H9 (cell line): ENCODE results near the gene TRPC6. TPM values are rescaled to one million over a fixed set of nuclear protein-coding genes. Genes with fewer than 3 reads are reported as not detected.

ENCODE experiments used
- DNase-seq: peaks from one replicate; pipeline ENCODE4 v3.0.0-alpha.2; 2017
- H2AFZ ChIP-seq: one replicate; pipeline ENCODE4 v1.6.1; 2013; ENCODE audit warnings: mild to moderate bottlenecking, low read length, control low read depth, moderate library complexity
- H2AK5ac ChIP-seq: 2 replicates; pipeline ENCODE4 v1.6.1; 2013; ENCODE audit warnings: low read length, control low read depth, mixed read lengths; ENCODE audit not compliant: insufficient read length
- H2BK120ac ChIP-seq: one replicate; pipeline ENCODE4 v1.6.1; 2013; ENCODE audit warnings: low read depth, mild to moderate bottlenecking, low read length, control low read depth, inconsistent platforms; ENCODE audit not compliant: poor library complexity, severe bottlenecking
- H2BK12ac ChIP-seq: 2 replicates; pipeline ENCODE4 v1.6.1; 2013; ENCODE audit warnings: low read length, control low read depth, mixed read lengths, low read depth; ENCODE audit not compliant: insufficient read length
- H2BK15ac ChIP-seq: 2 replicates; pipeline ENCODE4 v1.6.1; 2013; ENCODE audit warnings: low read depth, low read length, control low read depth
- H2BK20ac ChIP-seq: one replicate; pipeline ENCODE4 v1.6.1; 2013; ENCODE audit warnings: low read depth, mild to moderate bottlenecking, low read length, control low read depth, inconsistent platforms; ENCODE audit not compliant: poor library complexity, severe bottlenecking
- H2BK5ac ChIP-seq: 2 replicates; pipeline ENCODE4 v1.6.1; 2013; ENCODE audit warnings: low read length, control low read depth, mixed read lengths; ENCODE audit not compliant: insufficient read length
- H3K14ac ChIP-seq: 2 replicates; pipeline ENCODE4 v1.6.1; 2013; ENCODE audit warnings: low read length, control low read depth; ENCODE audit not compliant: insufficient read depth
- H3K18ac ChIP-seq: 2 replicates; pipeline ENCODE4 v1.6.1; 2013; ENCODE audit warnings: low read depth, mild to moderate bottlenecking, mixed read lengths, low read length, control low read depth; ENCODE audit not compliant: insufficient read length
- H3K23ac ChIP-seq: 2 replicates; pipeline ENCODE4 v1.6.1; 2013; ENCODE audit warnings: low read length, control low read depth, mixed read lengths, low read depth; ENCODE audit not compliant: insufficient read length
- H3K23me2 ChIP-seq: 2 replicates; pipeline ENCODE4 v1.6.1; 2013; ENCODE audit warnings: low read depth, mild to moderate bottlenecking, mixed read lengths, low read length, control low read depth; ENCODE audit not compliant: insufficient read length, poor library complexity, severe bottlenecking
- H3K27ac ChIP-seq: 2 replicates; pipeline ENCODE4 v1.5.1; 2013; ENCODE audit warnings: low read length, control low read depth, mixed read lengths, low read depth; ENCODE audit not compliant: insufficient read length
- H3K27me3 ChIP-seq: 2 replicates; pipeline ENCODE4 v1.6.1; 2013; ENCODE audit warnings: low read length, control low read depth, inconsistent platforms; ENCODE audit not compliant: insufficient read depth
- H3K4ac ChIP-seq: 2 replicates; pipeline ENCODE4 v1.6.1; 2013; ENCODE audit warnings: low read depth, mild to moderate bottlenecking, control low read depth, inconsistent platforms, low read length, moderate library complexity
- H3K4me1 ChIP-seq: 2 replicates; pipeline ENCODE4 v1.6.1; 2013; ENCODE audit warnings: low read length, control low read depth, inconsistent platforms; ENCODE audit not compliant: insufficient read depth
- H3K4me2 ChIP-seq: 2 replicates; pipeline ENCODE4 v1.6.1; 2013; ENCODE audit warnings: low read length, control low read depth, mixed read lengths; ENCODE audit not compliant: insufficient read length, insufficient read depth
- H3K56ac ChIP-seq: 2 replicates; pipeline ENCODE4 v1.6.1; 2013; ENCODE audit warnings: low read depth, mild to moderate bottlenecking, mixed read lengths, low read length, control low read depth; ENCODE audit not compliant: insufficient read length
- H3K79me1 ChIP-seq: 2 replicates; pipeline ENCODE4 v1.6.1; 2013; ENCODE audit warnings: low read depth, mild to moderate bottlenecking, moderate library complexity, low read length, control low read depth, inconsistent platforms; ENCODE audit not compliant: insufficient read depth, poor library complexity, severe bottlenecking
- H3K79me2 ChIP-seq: 2 replicates; pipeline ENCODE4 v1.6.1; 2013; ENCODE audit warnings: low read length, control low read depth, inconsistent platforms; ENCODE audit not compliant: insufficient read depth
- H3K9ac ChIP-seq: 2 replicates; pipeline ENCODE4 v1.6.1; 2013; ENCODE audit warnings: low read length, control low read depth, mixed read lengths; ENCODE audit not compliant: insufficient read length; ENCODE audit errors: extremely low read depth
- H3K9me3 ChIP-seq: one replicate; pipeline ENCODE4 v1.6.1; 2013; ENCODE audit warnings: low read depth, low read length, inconsistent platforms; ENCODE audit not compliant: control insufficient read depth
- H3T11ph ChIP-seq: one replicate; pipeline ENCODE4 v1.6.1; 2013; ENCODE audit warnings: mild to moderate bottlenecking, low read length, control low read depth, inconsistent platforms
- H4K20me1 ChIP-seq: one replicate; pipeline ENCODE4 v1.6.1; 2013; ENCODE audit not compliant: control insufficient read depth, insufficient read length, insufficient read depth
- H4K5ac ChIP-seq: 2 replicates; pipeline ENCODE4 v1.6.1; 2013; ENCODE audit warnings: low read depth, mild to moderate bottlenecking, mixed read lengths, low read length, control low read depth; ENCODE audit not compliant: insufficient read length
- H4K8ac ChIP-seq: replicated peaks from 2 replicates; pipeline ENCODE4 v1.6.1; 2013; ENCODE audit warnings: low read length, control low read depth, mixed read lengths, low read depth; ENCODE audit not compliant: insufficient read length
- H4K91ac ChIP-seq: 2 replicates; pipeline ENCODE4 v1.6.1; 2013; ENCODE audit warnings: low read depth, mild to moderate bottlenecking, moderate library complexity, mixed read lengths, low read length, control low read depth; ENCODE audit not compliant: insufficient read length
- H3K27ac Mint-ChIP-seq, 3 experiments: 2 replicates in 2 of 3; 3 replicates in 1 of 3; pipeline ENCODE4 v1.8.0; 2020 to 2021; ENCODE audit warnings: mixed read lengths in 3 of 3, mild to moderate bottlenecking in 1 of 3, moderate library complexity in 1 of 3
- H3K27me3 Mint-ChIP-seq: 2 replicates; pipeline ENCODE4 v1.8.0; 2021; ENCODE audit warnings: low read depth, mild to moderate bottlenecking, moderate library complexity, mixed read lengths
- H3K36me3 Mint-ChIP-seq, 3 experiments: 2 replicates in 2 of 3; 3 replicates in 1 of 3; pipeline ENCODE4 v1.8.0; 2020 to 2021; ENCODE audit warnings: low read depth in 3 of 3, mixed read lengths in 3 of 3; ENCODE audit not compliant: insufficient read depth in 1 of 3
- H3K4me1 Mint-ChIP-seq, 2 experiments: 2 replicates each; pipeline ENCODE4 v1.8.0; 2020; ENCODE audit warnings: mixed read lengths in 2 of 2
- H3K4me3 Mint-ChIP-seq, 2 experiments: 2 replicates in 1 of 2; 3 replicates in 1 of 2; pipeline ENCODE4 v1.8.0; 2020 to 2021; ENCODE audit warnings: mild to moderate bottlenecking in 2 of 2, mixed read lengths in 2 of 2, moderate library complexity in 1 of 2
- H3K9me3 Mint-ChIP-seq, 2 experiments: 2 replicates in 1 of 2; 3 replicates in 1 of 2; pipeline ENCODE4 v1.8.0; 2020; ENCODE audit warnings: mild to moderate bottlenecking in 2 of 2, mixed read lengths in 2 of 2, moderate library complexity in 1 of 2
- WGBS: extraction: QIAGEN DNeasy Blood & Tissue Kit; methylation state at CpG from one replicate; pipeline ENCODE4 v1.1.7; 2013; ENCODE audit warnings: missing lambda C conversion rate, low lambda C conversion rate, mixed read lengths; ENCODE audit not compliant: insufficient read length; ENCODE audit errors: extremely low coverage; 5-methylcytosine and 5-hydroxymethylcytosine counted together
- total RNA-seq: library from RNA; stranded (reverse); gene quantifications from 2 replicates; pipeline ENCODE4 v1.2.1, GENCODE V29; 2021
- TF ChIP-seq, protein P1 (sequence below): fragments of 200-600 bp; sonication (generic); conservative IDR thresholded peaks from 3 replicates; pipeline ENCODE4 v1.8.0; 2021; ENCODE audit warnings: antibody characterized with exemption, mild to moderate bottlenecking

TRPC6 gene
- total RNA-seq, 1 experiment from 2014 or later, result 14.4 TPM

DNA sequence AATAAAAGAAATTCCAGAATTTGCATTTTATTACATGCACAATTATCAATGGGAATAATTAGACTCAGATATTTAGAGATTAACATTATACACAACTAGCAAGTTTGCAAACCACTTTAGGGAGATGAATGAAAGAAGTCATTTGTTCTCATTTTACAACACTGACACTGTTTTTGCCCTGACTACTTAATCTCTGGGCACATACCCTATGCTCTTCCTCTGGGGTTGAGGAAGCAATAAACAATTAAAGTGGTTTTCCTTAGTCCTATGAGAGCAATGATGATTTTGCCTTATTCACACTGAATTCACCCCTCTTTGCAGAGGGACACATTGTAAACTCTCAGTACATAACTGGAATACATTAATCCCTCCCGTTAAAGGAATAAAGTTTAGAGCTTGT lies 72.7 kb downstream of the TRPC6 start:
- Histone ChIP-seq H3K18ac (no peak overlapping the region), H3K23ac (no peak overlapping the region), H2BK15ac (no peak overlapping the region), H2BK120ac (no peak overlapping the region), H2BK5ac (no peak overlapping the region), H2BK12ac (no peak overlapping the region), H3K27me3 (no peaks in the 10 kb centered on the region), H3K56ac (no peak overlapping the region), H2BK20ac (no peak overlapping the region), H3K9ac (no peak overlapping the region), H2AFZ (no peak overlapping the region), H4K8ac (no peak overlapping the region), H3K79me1 (no peaks in the 10 kb centered on the region), H4K91ac (no peak overlapping the region), H3K23me2 (no peaks in the 10 kb centered on the region), H3K14ac (no peak overlapping the region), H3K79me2 (no peaks in the 10 kb centered on the region), H3K9me3 (no peaks in the 10 kb centered on the region), H3K4me2 (no peak overlapping the region), H4K5ac (no peak overlapping the region), H3T11ph (no peak overlapping the region), H3K4ac (no peak overlapping the region), H3K4me1 (no peaks in the 10 kb centered on the region), H3K27ac (no peak overlapping the region), H4K20me1 (no peaks in the 10 kb centered on the region), H2AK5ac (no peak overlapping the region)
- no peaks in the 10 kb centered on the region for H3K27me3 Mint-ChIP-seq
- H3K4me3 Mint-ChIP-seq, result no peak overlapping the region
- WGBS, result no CpG with 5 or more reads among the region's 1 CpG
- H3K4me1 Mint-ChIP-seq, result peaks cover 24 to 34% of the 10 kb centered on the region in 2 experiments
- TF ChIP-seq, protein P1, sequence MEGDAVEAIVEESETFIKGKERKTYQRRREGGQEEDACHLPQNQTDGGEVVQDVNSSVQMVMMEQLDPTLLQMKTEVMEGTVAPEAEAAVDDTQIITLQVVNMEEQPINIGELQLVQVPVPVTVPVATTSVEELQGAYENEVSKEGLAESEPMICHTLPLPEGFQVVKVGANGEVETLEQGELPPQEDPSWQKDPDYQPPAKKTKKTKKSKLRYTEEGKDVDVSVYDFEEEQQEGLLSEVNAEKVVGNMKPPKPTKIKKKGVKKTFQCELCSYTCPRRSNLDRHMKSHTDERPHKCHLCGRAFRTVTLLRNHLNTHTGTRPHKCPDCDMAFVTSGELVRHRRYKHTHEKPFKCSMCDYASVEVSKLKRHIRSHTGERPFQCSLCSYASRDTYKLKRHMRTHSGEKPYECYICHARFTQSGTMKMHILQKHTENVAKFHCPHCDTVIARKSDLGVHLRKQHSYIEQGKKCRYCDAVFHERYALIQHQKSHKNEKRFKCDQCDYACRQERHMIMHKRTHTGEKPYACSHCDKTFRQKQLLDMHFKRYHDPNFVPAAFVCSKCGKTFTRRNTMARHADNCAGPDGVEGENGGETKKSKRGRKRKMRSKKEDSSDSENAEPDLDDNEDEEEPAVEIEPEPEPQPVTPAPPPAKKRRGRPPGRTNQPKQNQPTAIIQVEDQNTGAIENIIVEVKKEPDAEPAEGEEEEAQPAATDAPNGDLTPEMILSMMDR, result no peak
- DNase-seq, result no peak
- no peaks in the 10 kb centered on the region for H3K9me3 Mint-ChIP-seq
- H3K27ac Mint-ChIP-seq, result no peak overlapping the region
- peaks cover 0 to 5% (median 0%) of the 10 kb centered on the region in 3 experiments; a peak in 1 of 7 replicates for H3K36me3 Mint-ChIP-seq
